GM12874 (cell line): Measurements from ENCODE around the gene MYOCD.

Source experiments
- TF ChIP-seq, protein P1 (sequence below): IDR thresholded peaks from 2 replicates; pipeline ENCODE4 v1.5.1; 2011; ENCODE audit warnings: low read depth, mild to moderate bottlenecking, control low read depth, low read length, moderate library complexity; ENCODE audit not compliant: insufficient read depth

MYOCD gene

GRCh38 chr17:12736526-12736925, 70.8 kb downstream of the MYOCD start:
- TF ChIP-seq, protein P1, sequence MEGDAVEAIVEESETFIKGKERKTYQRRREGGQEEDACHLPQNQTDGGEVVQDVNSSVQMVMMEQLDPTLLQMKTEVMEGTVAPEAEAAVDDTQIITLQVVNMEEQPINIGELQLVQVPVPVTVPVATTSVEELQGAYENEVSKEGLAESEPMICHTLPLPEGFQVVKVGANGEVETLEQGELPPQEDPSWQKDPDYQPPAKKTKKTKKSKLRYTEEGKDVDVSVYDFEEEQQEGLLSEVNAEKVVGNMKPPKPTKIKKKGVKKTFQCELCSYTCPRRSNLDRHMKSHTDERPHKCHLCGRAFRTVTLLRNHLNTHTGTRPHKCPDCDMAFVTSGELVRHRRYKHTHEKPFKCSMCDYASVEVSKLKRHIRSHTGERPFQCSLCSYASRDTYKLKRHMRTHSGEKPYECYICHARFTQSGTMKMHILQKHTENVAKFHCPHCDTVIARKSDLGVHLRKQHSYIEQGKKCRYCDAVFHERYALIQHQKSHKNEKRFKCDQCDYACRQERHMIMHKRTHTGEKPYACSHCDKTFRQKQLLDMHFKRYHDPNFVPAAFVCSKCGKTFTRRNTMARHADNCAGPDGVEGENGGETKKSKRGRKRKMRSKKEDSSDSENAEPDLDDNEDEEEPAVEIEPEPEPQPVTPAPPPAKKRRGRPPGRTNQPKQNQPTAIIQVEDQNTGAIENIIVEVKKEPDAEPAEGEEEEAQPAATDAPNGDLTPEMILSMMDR: no peak

- TF ChIP-seq, protein P1: no peak
Observed at GRCh38 chr17:12737740-12738469, 72.2 kb downstream of the MYOCD start.

DNA sequence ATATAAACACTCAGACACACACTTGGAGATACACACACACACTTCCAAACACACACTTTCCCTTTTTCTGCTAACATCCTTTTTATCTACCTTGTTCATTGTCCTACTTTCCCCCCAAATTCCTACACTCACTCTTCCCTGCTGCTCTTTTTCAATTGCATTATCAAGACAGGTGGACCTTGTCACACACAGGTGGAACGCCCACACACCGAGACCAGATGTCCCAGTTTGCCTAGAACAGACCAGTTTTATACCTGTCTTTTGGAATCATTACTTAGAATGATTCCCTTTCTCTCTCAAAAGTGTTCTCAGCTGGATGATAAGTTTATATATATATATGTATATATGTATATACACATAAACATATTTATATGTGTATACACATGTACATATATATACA, 72.9 kb downstream of the MYOCD start:
- TF ChIP-seq, protein P1: no peak

DNA sequence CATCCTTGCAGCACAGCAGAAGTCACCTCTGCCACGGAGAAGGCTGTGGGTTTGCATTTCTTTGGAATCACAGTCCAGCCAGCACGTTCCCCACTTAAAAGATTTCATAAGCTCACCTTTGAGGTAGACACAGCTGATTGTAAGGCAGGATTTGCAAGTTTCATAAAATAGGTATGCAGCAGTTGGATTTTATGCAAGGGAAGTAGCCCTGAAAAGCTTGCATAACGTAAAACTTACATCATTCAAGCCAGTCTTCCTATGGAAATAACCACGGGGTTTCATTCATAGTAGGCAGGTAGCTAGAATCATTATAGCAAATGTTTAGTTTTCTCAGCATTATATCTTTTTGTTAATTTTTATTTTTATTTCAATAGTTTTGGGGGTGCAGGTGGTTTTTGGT, 73.8 kb downstream of the MYOCD start:
- TF ChIP-seq, protein P1: no peak

DNA sequence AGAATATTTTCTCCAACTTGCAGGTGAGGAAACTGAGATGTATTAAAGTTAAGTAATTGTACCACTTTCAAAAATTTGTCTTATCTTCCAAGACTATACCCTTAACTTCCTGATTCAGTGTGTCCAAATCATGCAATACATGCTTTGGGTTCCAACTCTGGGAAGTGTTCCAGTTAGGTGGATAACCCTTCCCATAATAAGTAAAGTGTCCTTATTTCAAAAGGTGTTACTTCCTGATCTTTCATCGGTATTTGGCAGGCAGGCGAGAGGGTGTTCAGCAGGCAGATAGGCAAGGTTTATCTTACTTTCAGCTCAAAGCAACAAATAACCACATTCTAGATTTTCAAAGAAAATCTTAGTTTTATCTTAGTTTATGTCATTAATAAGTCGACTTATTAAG, 77.4 kb downstream of the MYOCD start:
- TF ChIP-seq, protein P1: no peak

- TF ChIP-seq, protein P1: no peak
Observed at GRCh38 chr17:12744298-12744697, 78.6 kb downstream of the MYOCD start.

- TF ChIP-seq, protein P1: no peak
Observed at GRCh38 chr17:12744786-12745185, 79.1 kb downstream of the MYOCD start.

DNA sequence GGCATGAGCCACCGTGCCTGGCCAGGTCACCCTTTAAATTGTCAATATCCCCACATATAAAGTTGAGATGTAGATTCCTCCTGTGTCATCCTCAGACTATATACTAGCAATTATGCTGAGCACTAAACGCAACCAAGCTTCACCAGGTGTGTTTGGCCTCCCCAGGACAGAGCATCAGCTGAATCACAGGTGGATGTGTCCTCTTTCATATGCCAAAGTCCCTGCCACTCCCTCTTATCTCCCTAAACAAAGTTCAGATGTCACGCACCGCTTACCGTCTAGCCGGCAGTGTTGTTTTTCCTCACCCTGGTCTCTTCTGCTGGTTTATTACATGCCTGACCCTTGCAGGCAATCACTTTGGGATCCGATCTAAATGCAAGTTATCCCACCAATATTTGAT, 79.8 kb downstream of the MYOCD start:
- TF ChIP-seq, protein P1: no peak
